Endothelial cell of umbilical vein (primary cell): ENCODE results near the gene CD248. TPM values are rescaled to one million over a fixed set of nuclear protein-coding genes. Genes with fewer than 3 reads are reported as not detected.

ENCODE experiments used
- BruUV-seq: library from RNA; stranded (reverse); fragments of 400-500 nt; replicated peaks from 2 replicates; lab custom pipeline; 2021; lab: Mats Ljungman, UMichigan
- CTCF ChIA-PET: fragments of 300-600, 350-600 bp; sonication (Branson Sonifier 250); formaldehyde crosslinking; loops from one replicate; lab custom pipeline; 2021; ENCODE audit warnings: antibody characterized with exemption, inconsistent platforms; lab: Charles Lee
- POLR2A ChIA-PET: fragments of 300-600, 350-600 bp; sonication (Branson Sonifier 250); formaldehyde crosslinking; loops from one replicate; lab custom pipeline; 2021; ENCODE audit warnings: antibody characterized with exemption, inconsistent platforms; lab: Charles Lee
- DNase-seq: peaks from one replicate; pipeline ENCODE4 v3.0.0-alpha.2; 2011; ENCODE audit warnings: low read depth, low spot score
- FAIRE-seq: peaks from 2 replicates; lab custom pipeline; 2011; peaks lifted over from hg19 to GRCh38; lab: Jason Lieb, UNC
- H2AFZ ChIP-seq: 2 replicates; pipeline ENCODE4 v1.6.0; 2012; ENCODE audit warnings: low read depth, low read length, control low read depth, inconsistent platforms
- H3K27ac ChIP-seq: 2 replicates; pipeline ENCODE4 v1.5.1; 2011; ENCODE audit warnings: low read depth, mild to moderate bottlenecking, control low read depth, low read length, moderate library complexity; ENCODE audit not compliant: insufficient read depth
- H3K27me3 ChIP-seq, 2 experiments: 2 replicates each; pipeline versions ENCODE4 v1.6.0 to v1.6.1; 2011; ENCODE audit warnings: low read length in 2 of 2, mixed read lengths in 1 of 2; ENCODE audit not compliant: control insufficient read depth in 2 of 2, insufficient read depth in 2 of 2
- H3K36me3 ChIP-seq, 2 experiments: 2 replicates in 1 of 2; 3 replicates in 1 of 2; pipeline ENCODE4 v1.5.1; 2011; ENCODE audit warnings: low read length in 2 of 2, mild to moderate bottlenecking in 1 of 2, moderate library complexity in 1 of 2; ENCODE audit not compliant: control insufficient read depth in 2 of 2, insufficient read depth in 2 of 2; ENCODE audit errors: extremely low read depth in 1 of 2
- H3K4me1 ChIP-seq: 3 replicates; pipeline ENCODE4 v1.5.1; 2011; ENCODE audit warnings: mild to moderate bottlenecking, low read length; ENCODE audit not compliant: control insufficient read depth, insufficient read depth; ENCODE audit errors: extremely low read depth
- H3K4me2 ChIP-seq: 2 replicates; pipeline ENCODE4 v1.6.1; 2011; ENCODE audit warnings: low read length, control low read depth, mixed read lengths; ENCODE audit not compliant: insufficient read depth
- H3K4me3 ChIP-seq, 3 experiments: fragments of 200-600 bp in 1 of 3; sonication (generic), shearing (Covaris generic) in 1 of 3; replicated peaks in 1 of 3; 2 replicates each; pipeline ENCODE4 v1.5.1; 2011 to 2016; ENCODE audit warnings: control low read depth in 3 of 3, low read length in 3 of 3, mild to moderate bottlenecking in 2 of 3, inconsistent platforms in 1 of 3, low read depth in 1 of 3, moderate library complexity in 1 of 3; ENCODE audit not compliant: insufficient read depth in 1 of 3
- H3K79me2 ChIP-seq: 2 replicates; pipeline ENCODE4 v1.6.0; 2012; ENCODE audit warnings: low read length, inconsistent platforms; ENCODE audit not compliant: control insufficient read depth, insufficient read depth
- H3K9ac ChIP-seq: replicated peaks from 2 replicates; pipeline ENCODE3; 2011; ENCODE audit warnings: low read length, control low read depth; ENCODE audit not compliant: insufficient read depth; ENCODE audit errors: extremely low read depth
- H3K9me1 ChIP-seq: replicated peaks from 3 replicates; pipeline ENCODE4 v1.6.0; 2011; ENCODE audit warnings: mild to moderate bottlenecking, low read length; ENCODE audit not compliant: control insufficient read depth, insufficient read depth; ENCODE audit errors: extremely low read depth
- H3K9me3 ChIP-seq: replicated peaks from 2 replicates; pipeline ENCODE4 v1.5.1; 2012; ENCODE audit warnings: low read length, inconsistent platforms; ENCODE audit not compliant: control insufficient read depth, insufficient read depth
- H4K20me1 ChIP-seq: replicated peaks from 2 replicates; pipeline ENCODE3; 2011; ENCODE audit warnings: mild to moderate bottlenecking, low read length; ENCODE audit not compliant: control insufficient read depth, insufficient read depth; ENCODE audit errors: extremely low read depth
- CTCF ChIP-seq, 2 donors: IDR thresholded peaks; 1 replicate in 1 of 2; 2 replicates in 1 of 2; pipeline ENCODE4 v1.5.1; 2011; ENCODE audit warnings: low read length in 2 of 2, mild to moderate bottlenecking in 2 of 2, moderate library complexity in 2 of 2, control low read depth in 1 of 2, inconsistent platforms in 1 of 2, low read depth in 1 of 2; ENCODE audit not compliant: insufficient read depth in 1 of 2; ENCODE audit errors: extremely low read depth in 1 of 2
- EZH2 ChIP-seq: IDR thresholded peaks from 2 replicates; pipeline ENCODE4 v1.6.1; 2012; ENCODE audit warnings: borderline replicate concordance, low read depth, mild to moderate bottlenecking, moderate library complexity, low read length, inconsistent platforms; ENCODE audit not compliant: severe bottlenecking
- FOS ChIP-seq: IDR thresholded peaks from 2 replicates; pipeline ENCODE4 v1.6.1; 2011; ENCODE audit warnings: mild to moderate bottlenecking, low read length, moderate library complexity, borderline replicate concordance; ENCODE audit not compliant: insufficient read depth
- GATA2 ChIP-seq: IDR thresholded peaks from 2 replicates; pipeline ENCODE4 v1.7.0; 2011; ENCODE audit warnings: low read depth, mild to moderate bottlenecking, moderate library complexity, mixed read lengths, low read length; ENCODE audit not compliant: insufficient read length, insufficient read depth
- JUN ChIP-seq: IDR thresholded peaks from 2 replicates; pipeline ENCODE4 v1.6.1; 2011; ENCODE audit warnings: borderline replicate concordance, low read depth; ENCODE audit not compliant: insufficient read length, insufficient read depth
- MYC ChIP-seq: IDR thresholded peaks from one replicate; pipeline ENCODE4 v1.6.1; 2011; ENCODE audit warnings: mild to moderate bottlenecking, low read depth, low read length
- POLR2A ChIP-seq: IDR thresholded peaks from 2 replicates; pipeline ENCODE4 v1.6.1; 2012; ENCODE audit warnings: low read depth, mild to moderate bottlenecking, control low read depth, low read length
- POLR2AphosphoS5 ChIP-seq: IDR thresholded peaks from 2 replicates; pipeline ENCODE4 v1.6.1; 2012; ENCODE audit warnings: low read depth, mild to moderate bottlenecking, control low read depth, low read length, moderate library complexity; ENCODE audit not compliant: insufficient read depth
- dilution Hi-C: fragments of 300-500 bp; cut with MboI; formaldehyde crosslinking; loops from one replicate; pipeline ENCODE4 v1.15.0; 2019; ENCODE audit warnings: low sequenced_read_pairs; ENCODE audit not compliant: extremely low pct_ligation_motif_present
- intact Hi-C: fragments of 100-400 bp; cut with micrococcal nuclease; formaldehyde crosslinking; loops from one replicate; pipeline ENCODE4 v1.10.0; 2022
- polyA plus RNA-seq, 4 experiments: library from polyadenylated mRNA; depleted of rRNA in 3 of 4; stranded (reverse) in 3 of 4; unstranded in 1 of 4; fragments of >200 nt; gene quantifications; 2 replicates each; pipeline versions ENCODE4 v1.2.1 to v1.2.3, GENCODE V29; 2011 to 2012; ENCODE audit warnings: missing spikeins in 1 of 4
- total RNA-seq: library from RNA; stranded (reverse); gene quantifications from 2 replicates; pipeline ENCODE4 v1.2.3, GENCODE V29; 2021
- TF ChIP-seq, protein P1 (sequence below): IDR thresholded peaks from 2 replicates; pipeline ENCODE4 v1.6.1; 2011; ENCODE audit not compliant: insufficient read depth, insufficient read length

CD248 gene
- total and polyA plus RNA-seq, 2 donors (not counting 3 experiments of a cell fraction or from before 2014, with no cell fraction given): 0.10 TPM; not detected in 1

- ChIA-PET POLR2A (no interaction called here), CTCF (interaction anchor here (1.0 to 2.0 kb wide), 2 partner anchors 62 to 63 kb away, joined by 3 to 6 read pairs; no protein-coding TSS in a partner anchor)
- DNase-seq (no peak), FAIRE-seq (no peak)
- Histone ChIP-seq H3K9ac (no peak overlapping the region), H2AFZ (no peak overlapping the region), H3K36me3 (peaks cover 0 to 7% of the 10 kb centered on the region in 2 experiments), H3K9me3 (no peaks in the 10 kb centered on the region), H3K4me2 (no peak overlapping the region), H3K27ac (no peak overlapping the region), H3K4me1 (peaks cover 7% of the 10 kb centered on the region), H3K4me3 (no peak overlapping the region), H3K9me1 (no peaks in the 10 kb centered on the region), H3K79me2 (peaks cover 12% of the 10 kb centered on the region), H3K27me3 (no peaks in the 10 kb centered on the region), H4K20me1 (no peaks in the 10 kb centered on the region)
- BruUV-seq: no TSS peak
- dilution Hi-C loops: no loop called here
- intact Hi-C loops: no loop called here
- TF ChIP-seq GATA2 (no peak), FOS (no peak), JUN (no peak), EZH2 (no peak), POLR2AphosphoS5 (no peak), MYC (no peak), CTCF (IDR thresholded peaks at IDR 0.05; ENCODE audit: extremely low read depth in 1 of 2, insufficient read depth in 1 of 2, low read depth in 1 of 2, low read length in 2 of 2) (no peak), POLR2A (no peak)
- TF ChIP-seq, protein P1, sequence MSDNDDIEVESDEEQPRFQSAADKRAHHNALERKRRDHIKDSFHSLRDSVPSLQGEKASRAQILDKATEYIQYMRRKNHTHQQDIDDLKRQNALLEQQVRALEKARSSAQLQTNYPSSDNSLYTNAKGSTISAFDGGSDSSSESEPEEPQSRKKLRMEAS: no peak
Observed at GRCh38 chr11:66284526-66285078, 32.2 kb downstream of the CD248 start.
